GM18907 (cell line): ENCODE results near the gene RAB35.
A peak's percentile ranks its signal among the peaks of the same experiment; 100 is the strongest.

Experiments
- ATAC-seq: cut with Tn5 transposase; IDR thresholded peaks from one replicate; pipeline ENCODE4 v1.9.1; 2021; ENCODE audit warnings: mild to moderate bottlenecking, moderate library complexity; ENCODE audit not compliant: unreplicated experiment

Gene RAB35

GRCh38 chr12:120090206-120090605, 26.3 kb downstream of the RAB35 start:
- ATAC-seq: no peak

- ATAC-seq: no peak
Observed at GRCh38 chr12:120089796-120090195, 26.8 kb downstream of the RAB35 start.

DNA sequence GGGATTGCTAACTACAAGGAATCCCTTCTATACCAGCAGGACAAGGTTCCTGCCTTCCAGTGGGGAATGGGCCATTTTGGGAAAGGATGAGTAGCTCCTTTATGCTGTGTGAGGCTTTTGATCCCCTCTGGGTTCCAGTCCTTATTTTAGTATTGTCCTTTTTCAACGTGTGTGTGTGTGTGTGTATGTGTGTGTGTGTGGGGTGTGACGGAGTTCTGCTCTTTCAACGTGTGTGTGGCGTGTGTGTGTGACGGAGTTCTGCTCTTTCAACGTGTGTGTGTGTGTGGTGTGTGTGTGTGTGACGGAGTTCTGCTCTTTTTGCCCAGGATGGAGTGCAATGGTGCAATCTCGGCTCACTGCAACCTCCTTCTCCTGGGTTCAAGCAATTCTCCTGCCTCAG, 27.4 kb downstream of the RAB35 start:
- ATAC-seq: no peak

DNA sequence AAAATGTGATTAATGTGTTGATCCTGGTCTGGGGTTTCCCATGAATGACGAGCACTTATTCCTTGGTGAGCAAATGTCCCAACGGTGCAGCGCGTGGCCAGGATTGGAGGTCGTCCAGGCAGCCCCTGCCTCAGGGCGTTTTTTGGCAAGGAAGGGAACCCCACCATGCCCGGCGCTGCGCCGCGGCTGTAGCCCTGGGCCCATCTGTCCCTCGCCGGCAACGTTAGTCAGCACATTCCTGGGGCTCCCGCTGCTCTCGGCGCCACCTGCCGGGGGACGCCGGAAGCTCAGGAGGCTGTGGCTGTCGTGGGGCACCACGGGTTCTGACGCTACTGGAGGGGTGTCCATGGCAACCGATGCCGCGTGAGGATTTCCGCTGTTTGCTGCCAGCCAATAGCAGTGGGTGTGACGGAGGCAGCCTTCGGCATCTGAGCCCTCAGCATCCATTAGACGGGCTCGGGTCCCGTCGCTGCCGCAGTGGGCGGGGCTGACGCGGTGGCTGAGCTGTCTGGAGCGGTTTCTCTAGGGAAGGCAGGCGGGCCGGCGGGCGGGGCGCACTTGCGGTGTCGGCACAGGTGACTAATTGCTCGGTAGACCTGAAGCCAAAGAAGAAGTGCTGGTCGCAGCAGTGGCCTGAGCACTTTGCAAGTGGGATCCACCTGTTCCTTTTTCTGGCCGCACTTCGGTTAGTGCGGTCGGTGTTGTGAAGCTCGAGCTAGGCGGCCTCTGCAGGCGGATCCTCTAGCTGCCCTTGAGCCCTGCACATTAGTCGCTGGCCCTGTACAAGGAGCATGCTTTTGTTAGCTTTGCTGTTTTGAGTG, 29.5 kb downstream of the RAB35 start:
- peak; percentile 94 for ATAC-seq

DNA sequence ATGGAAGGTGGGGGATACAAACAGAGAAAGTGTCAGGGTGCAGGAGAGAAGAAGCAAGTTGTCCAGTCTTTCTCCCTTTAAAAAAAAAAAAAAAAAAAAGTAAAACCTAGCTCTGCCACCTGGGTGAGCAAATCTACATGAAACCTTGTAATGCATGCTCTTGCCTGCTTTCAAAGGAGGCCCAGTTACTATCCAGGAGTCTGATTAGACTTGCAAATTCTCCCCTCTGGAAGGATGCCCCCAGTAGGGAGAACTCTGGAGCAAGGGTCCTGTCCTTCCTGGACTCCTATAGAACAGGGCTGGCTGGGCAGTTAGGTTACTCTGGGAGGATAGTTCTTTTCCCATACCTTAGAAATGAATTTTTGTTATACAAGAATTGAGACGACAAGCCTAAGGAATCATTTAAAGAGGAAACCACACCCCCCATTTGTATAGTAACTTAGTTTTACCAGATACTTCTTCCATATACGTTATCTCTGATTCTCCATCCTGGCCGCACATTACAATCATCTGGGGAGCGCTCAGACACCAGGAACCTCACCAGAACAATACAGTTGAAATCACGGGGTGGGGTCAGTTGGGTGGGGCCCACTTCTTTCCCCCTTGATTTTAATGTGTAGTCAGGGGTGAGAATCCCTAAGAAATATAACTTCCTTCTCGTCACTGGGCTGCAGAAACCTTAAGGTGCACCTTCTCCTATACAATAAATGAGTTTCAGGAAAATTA, 30.5 kb downstream of the RAB35 start:
- ATAC-seq: no peak

DNA sequence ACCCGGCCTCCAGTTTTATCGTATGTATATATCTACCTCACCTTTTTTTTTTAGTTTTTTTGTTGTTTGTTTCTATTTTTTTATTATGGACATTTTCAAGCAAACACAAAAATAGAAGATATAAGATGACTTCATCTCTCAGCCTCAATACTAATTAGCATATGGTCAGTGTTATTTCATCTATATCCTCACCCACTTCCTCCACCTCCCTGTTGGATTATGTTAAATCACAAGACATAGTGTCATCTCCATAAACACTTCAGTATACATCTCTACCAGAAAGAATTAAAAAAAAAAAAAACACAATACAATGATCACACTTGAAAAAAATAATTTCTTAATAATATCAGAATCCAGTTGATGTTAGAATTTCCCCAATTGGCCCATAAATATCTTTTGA, 34.9 kb downstream of the RAB35 start:
- no peak for ATAC-seq

DNA sequence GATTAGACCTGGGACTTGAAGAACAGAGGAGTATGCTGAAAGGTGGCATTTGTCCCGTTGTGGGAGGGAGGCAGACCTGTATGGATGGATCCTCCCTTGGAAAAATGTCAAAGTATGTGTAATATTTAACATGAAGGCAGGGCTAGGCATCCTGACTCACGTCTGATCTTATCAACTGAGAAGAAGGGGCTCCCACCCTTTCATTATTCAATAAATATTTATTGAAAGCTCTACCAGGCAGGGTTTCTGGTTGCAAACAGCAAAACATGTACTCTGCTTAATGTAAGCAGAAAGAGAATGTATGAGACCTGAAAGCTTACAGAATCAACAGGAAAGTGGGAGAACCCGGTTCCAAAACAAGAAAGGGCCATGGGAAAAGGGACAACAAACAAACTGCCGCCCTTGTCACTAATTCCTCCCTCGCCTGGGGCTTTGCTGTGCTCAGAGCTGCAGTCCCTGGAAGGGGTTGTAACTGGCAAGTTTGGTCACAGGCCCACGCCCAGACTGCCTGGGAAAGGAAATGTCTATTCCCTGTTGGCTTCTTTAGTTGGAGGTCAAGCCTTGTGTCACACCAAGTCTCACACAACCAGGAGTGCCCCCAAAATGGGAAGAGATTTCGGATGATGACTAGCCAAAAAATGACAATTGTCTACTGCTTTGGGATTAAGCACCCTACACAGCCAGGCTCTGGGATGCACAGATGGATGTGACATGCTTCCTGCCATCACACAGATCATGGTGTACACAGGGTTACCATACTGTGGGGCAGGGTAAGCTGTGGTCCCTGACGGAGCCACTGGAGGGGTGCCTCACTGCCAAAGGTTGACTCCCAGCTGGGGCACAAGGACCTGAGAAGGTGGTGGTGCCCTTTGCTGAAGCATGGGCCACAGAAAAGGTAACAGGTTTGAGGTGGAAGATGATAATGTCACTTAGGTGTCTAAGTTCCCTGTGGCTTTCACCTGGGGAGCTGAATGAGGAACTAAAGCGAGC, 36.8 kb downstream of the RAB35 start:
- no peak for ATAC-seq

- ATAC-seq: no peak
Observed at GRCh38 chr12:120078868-120079267, 37.7 kb downstream of the RAB35 start.

DNA sequence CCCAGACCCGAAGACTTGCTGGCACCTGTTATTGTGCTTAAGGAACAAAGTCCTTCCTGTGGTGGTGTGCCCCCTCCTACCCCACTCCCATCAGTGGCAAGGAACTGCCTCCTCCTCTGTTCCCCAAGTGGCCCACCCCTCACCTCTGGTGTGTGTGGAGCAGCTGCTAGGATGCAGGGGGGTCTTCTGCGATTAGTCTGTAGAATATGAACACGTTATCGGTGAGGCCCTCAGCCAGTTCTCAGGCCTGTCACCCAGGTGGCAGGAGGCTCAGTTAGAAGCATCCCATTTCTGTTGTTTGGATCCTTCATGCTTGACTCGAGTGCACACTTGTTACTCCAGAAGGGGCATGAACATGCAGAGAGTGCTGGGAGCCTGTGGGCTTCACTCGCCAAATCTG, 39.3 kb downstream of the RAB35 start:
- ATAC-seq: no peak

DNA sequence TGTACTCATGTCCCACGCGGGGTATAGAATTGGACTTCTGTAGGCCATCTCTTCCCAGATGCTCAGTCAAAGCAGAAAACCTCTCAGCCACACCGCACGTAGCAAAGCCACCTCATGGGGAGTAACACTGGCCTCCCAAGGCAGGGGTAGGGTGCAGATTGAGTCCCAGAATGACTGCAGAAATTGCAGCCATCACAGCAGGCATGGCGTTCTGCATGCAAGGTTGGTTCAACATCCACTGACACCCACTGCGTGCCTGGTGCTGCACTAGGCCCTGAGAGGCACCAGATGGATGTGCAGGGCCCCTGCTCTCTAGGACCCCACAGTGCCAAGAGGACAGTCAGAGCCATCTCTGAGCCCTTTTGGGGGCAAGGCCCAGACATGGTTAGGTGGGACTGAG, 39.9 kb downstream of the RAB35 start:
- ATAC-seq: no peak

DNA sequence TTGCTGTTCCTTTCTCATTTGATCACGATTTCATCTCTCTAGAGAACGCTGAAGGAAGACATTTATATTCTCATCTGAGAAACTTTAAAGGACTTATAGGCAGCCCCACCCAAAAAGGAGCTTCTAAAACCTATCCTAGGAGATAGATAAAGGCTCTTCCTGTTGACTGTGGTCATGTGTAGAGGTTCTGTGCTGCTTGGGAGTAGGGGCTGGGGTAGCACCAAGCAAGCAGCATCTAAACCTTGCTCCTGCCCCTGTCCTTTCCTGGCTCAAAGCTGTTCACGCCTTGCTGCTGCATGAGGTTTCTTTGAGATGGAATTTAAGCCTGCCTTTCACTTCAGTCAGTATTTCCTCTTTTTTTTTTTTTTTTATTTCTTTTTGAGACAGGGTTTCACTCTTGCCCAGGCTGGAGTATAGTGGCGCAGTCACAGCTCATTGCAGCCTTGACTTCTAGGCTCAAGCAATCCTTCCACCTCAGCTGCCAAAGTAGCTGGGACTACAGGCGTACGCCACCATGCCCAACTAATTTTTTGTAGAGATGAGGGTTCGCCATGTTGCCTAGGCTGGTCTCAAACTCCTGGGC, 41.4 kb downstream of the RAB35 start:
- ATAC-seq: no peak

GRCh38 chr12:120072472-120073249, 43.9 kb downstream of the RAB35 start:
- ATAC-seq: no peak

DNA sequence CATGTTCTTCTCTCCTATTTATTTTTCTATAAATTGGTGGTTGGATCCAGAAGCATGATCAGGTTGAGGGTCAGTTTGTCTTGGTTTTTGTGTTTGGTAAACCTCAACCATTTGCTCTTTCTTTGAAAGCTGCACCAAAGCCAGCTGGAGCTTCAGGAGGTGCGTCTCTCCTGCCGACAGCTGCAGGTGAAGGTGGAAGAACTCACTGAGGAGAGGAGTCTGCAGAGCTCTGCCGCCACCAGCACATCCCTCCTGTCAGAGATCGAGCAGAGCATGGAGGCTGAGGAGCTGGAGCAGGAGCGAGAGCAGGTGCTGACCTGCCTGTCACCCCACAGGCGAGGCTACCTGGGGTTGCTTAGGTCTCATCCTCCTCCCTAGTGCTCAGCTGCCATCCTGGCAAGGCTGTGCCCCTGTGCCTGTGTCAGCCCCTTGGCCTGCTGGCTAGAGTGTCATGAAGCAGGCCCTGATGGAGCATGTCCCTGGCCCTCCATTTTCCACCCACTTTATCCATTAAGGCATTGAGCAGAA, 45.0 kb downstream of the RAB35 start:
- ATAC-seq: no peak

DNA sequence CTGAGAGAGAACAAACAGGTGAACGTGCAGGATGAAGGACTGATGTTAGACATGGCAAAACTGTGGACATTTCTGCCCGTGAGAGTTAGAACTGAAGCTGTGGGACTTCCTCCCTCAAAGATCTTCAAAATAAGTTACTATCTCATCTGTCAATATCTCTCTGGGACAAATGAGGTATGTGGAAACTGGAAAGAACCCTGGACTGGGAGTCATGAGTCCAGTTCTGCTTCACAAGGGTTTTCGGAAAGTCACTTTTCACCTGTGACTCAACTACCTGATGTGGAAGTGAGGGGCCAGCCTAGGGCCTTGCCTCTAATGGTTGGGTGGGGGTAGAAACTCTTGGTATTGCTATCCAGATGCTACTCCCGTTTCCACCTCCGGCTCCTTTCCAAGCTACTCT, 47.3 kb downstream of the RAB35 start:
- ATAC-seq: no peak

- no peak for ATAC-seq
Observed at GRCh38 chr12:120067901-120068300, 48.7 kb downstream of the RAB35 start.

GRCh38 chr12:120067084-120067869, 49.3 kb downstream of the RAB35 start:
- no peak for ATAC-seq

DNA sequence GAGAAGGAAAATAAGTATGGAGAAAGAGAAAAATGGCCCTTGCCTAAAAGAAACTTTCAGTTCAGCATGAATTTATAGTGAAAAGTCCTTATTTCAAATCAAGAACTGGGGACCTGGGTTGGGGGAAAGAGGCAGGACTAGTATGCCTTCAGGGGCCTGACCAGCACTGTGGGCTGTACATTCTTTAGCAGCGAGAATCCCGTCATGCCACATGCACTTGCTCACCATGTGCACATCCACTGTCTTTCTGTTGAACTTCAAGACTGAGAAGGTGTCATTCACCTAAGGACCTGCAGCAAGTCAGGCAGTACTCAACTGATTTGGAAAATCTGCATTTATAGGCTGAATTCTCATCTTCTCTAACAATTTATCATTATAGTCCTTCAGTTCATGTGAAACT, 50.2 kb downstream of the RAB35 start:
- no peak for ATAC-seq

DNA sequence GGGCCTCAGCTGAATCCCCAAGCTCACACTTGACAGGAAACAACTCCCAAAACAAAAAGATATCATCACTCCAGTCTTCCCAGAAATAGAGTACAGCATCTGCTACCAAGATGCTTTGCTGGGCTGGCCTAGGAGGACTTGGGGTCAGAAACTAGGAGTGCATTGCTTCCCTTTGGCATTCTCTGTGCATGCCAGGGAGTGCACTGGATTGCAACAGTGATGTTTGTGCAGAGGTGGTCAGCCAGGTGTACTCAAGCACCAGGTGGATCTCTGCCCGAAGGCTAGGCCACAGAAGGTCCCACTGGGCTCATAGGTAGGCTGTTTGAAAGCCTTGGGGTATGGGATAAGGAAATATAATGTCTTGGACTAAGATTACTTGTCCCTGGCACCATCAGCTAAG, 51.1 kb downstream of the RAB35 start:
- ATAC-seq: no peak
